Activated CD4-positive, alpha-beta T cell treated with anti-CD3 and anti-CD28 coated beads for 24 hours (primary cell): ENCODE results near the gene ZP1.

Experiments used
- DNase-seq, 2 donors: peaks; one replicate each; pipeline ENCODE4 v3.0.0-alpha.2; 2020; ENCODE audit warnings: low read depth in 2 of 2

ZP1 gene

GRCh38 chr11:60844045-60844869 lies 23.1 kb upstream of the ZP1 start:
- DNase-seq: no peak

- no peak for DNase-seq
These were observed 22.5 kb upstream of the ZP1 start for GRCh38 chr11:60844870-60845221.

DNA sequence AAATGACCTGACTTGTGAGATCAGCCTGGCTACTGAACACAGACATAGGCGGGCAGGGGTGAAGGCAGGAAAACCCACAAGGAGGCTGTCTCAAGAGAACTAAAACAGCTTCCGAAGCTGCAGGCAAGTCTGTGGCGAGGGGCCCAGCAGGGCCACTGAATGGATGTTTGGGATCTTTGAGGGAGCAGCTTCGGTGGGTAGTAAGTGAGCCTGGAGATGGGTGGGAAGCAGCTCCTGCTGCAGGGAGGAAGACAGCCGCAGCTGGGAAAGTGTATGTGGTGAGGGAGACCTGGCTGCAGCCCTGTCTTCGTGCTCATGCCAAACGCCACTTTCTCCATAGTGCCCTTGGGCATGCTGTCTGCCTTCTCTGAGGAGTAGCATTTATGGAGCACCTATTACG lies 22.0 kb upstream of the ZP1 start:
- DNase-seq: no peak

DNA sequence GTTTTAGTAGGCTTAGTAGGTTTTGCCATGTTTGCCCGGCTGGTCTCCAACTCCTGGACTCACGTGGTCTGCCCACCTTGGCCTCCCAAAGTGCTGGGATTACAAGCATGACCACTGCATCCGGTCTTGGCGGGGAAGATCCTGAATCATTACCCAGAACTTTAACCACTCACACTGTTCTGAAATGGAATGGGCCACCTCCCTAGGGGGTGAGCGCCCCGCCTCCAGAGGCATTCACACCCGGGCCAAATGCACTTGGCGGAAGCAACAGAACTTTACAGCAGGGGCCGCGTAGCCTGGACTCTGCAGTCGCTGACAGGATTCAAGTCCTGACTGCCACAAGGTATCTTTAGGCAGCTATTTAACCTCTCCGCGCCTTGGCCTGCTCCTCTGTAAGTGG lies 20.1 kb upstream of the ZP1 start:
- DNase-seq: no peak

DNA sequence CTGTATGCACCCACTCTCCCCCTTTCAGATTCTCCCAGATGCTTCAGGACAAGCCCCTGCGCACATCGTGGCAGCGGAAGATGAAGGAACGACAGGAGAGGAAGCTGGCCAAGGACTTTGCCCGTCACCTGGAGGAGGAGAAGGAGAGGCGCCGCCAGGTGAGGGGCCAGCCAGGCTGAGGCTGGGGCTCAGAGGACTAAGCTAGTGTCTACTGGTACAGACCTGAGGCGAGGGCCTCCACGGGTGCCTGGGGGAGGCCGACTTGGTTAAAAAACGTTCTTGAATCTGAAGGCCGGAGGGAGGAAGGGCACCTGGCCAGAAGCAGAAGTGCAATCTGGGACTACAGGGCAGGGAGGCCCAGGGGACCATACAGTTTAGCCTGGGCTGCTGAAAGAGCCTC lies 19.4 kb upstream of the ZP1 start:
- DNase-seq: no peak

- DNase-seq: no peak
These were observed 18.6 kb upstream of the ZP1 start for GRCh38 chr11:60848714-60849151.

GRCh38 chr11:60849641-60850520 lies 17.5 kb upstream of the ZP1 start:
- DNase-seq: no peak

- DNase-seq: no peak
These were observed 15.8 kb upstream of the ZP1 start for GRCh38 chr11:60851327-60852104.

GRCh38 chr11:60852117-60852981 lies 15.0 kb upstream of the ZP1 start:
- no peak for DNase-seq

DNA sequence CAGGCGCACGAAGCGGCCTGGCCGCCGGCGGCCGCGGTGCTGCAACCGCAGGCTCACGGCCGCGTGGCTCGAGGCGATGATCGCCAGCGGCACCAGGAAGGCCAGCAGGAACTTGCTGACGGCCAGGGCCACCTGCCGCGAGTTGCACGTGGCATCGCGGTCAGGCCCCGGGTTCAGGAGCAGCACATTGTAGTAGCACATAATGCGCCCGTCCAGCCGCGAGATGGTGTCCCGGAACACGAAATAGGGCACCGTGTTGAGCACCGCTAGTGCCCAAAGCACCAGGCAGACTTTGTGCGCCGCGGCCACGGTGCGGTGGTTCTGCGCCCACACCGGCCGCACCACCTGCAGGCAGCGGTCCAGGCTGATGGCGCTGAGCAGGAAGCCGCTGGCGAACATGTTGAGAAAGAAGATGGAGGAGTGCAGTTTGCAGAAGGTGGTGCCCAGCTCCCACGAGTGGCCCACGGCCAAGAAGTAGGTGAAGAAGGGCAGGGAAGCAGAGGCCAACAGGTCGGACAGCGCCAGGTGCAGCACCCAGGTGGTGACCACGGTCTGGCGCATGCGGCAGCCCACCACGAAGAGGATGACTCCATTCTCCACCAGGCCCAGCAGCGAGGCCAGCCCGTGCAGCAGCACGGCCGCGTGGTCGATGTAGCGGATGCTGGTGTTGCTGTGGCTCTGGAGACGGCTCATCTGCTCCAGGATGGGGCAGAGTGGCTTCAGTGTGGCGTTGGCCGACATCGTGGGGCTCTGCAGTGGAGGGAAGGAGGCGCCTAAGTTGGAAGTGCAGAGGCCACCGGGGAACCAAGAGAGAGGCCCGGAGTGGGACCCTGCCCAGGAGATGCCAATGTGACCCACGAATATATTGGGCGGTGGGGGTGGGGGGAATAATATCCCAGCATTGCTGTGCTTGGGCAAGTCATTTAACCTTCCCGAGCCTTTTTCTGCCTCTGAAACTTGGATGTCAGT lies 14.1 kb upstream of the ZP1 start:
- DNase-seq: no peak

GRCh38 chr11:60854140-60854846 lies 13.0 kb upstream of the ZP1 start:
- DNase-seq: no peak

- no peak for DNase-seq
These were observed 12.3 kb upstream of the ZP1 start for GRCh38 chr11:60854847-60855725.

DNA sequence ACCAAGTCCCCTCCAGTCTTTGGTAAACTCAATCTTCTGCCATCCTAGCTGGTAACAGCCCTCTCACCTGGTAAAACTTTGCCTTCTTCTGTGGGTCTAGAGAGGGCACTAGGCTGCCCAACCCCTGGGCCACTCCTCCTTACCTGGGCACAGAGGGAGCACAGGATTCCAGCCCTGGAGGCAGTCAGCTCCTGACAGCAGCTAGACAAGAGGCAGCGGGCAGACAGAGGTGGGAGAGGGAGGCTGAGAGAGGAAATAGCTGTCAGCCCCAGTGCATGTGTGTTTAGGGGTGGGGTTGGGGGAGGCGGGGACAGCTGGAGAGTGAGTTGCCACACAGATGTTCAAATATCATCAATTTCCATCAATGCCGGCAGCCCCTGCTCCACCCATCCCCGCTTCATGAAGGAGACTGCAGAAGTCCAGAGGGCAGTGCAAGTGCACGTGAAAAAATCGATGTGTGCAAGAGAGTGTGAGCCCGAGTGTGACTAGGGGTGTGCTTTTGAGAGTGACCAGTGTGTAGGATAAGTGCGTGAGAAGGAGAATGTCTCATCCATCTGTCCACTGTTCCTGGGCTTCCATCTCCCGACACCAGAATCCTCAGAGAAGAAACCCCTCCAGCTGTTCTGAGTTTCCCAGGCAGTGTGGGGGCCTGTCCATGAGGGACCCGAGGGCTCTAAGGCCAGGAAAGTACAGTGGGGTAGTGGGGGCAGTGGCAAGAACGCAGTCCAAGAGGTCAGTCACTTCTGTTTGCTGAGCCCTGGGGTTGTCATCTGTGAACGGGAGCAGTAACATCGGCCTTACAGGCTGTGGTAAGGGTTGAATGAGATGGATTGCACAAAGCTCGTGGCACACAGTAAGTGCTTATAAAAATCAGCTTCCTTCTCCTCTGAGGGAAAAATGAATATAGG lies 11.4 kb upstream of the ZP1 start, which contains the start of gene PTGDR2:
Gene PTGDR2, minus strand, starts transcription at position 225 of the 908 bp plus-strand sequence. CDS start 2,228 bp downstream, outside the sequence.
- DNase-seq: no peak

GRCh38 chr11:60857378-60858232 lies 9.7 kb upstream of the ZP1 start:
- DNase-seq: no peak

GRCh38 chr11:60858236-60858635 lies 9.1 kb upstream of the ZP1 start:
- no peak for DNase-seq
